CD14-positive monocyte (primary cell): ENCODE results near the gene EPB41L4A. TPM values are rescaled to one million over a fixed set of nuclear protein-coding genes. Genes with fewer than 3 reads are reported as not detected.

Experiments
- DNase-seq, 3 donors: peaks; one replicate each; pipeline ENCODE4 v3.0.0-alpha.2; 2011 to 2022
- H2AFZ ChIP-seq: 2 replicates; pipeline ENCODE4 v1.6.0; 2012; ENCODE audit warnings: mild to moderate bottlenecking, low read depth, low read length, inconsistent platforms; ENCODE audit not compliant: insufficient read depth, poor library complexity, severe bottlenecking
- H3K27ac ChIP-seq, 2 donors: 1 replicate in 1 of 2; 2 replicates in 1 of 2; pipeline ENCODE4 v1.5.1; 2012 to 2013; ENCODE audit warnings: low read length in 2 of 2, control low read depth in 1 of 2, inconsistent platforms in 1 of 2, low read depth in 1 of 2, mild to moderate bottlenecking in 1 of 2
- H3K27me3 ChIP-seq, 2 donors: one replicate each; pipeline versions ENCODE4 v1.6.0 to v1.6.1; 2011 to 2013; ENCODE audit warnings: low read length in 2 of 2; ENCODE audit not compliant: control insufficient read depth in 2 of 2, insufficient read depth in 2 of 2
- H3K36me3 ChIP-seq, 2 donors: replicated peaks in 1 of 2; 1 replicate in 1 of 2; 2 replicates in 1 of 2; pipeline versions ENCODE4 v1.5.1 to v1.6.1; 2012 to 2013; ENCODE audit warnings: low read length in 2 of 2, control low read depth in 1 of 2, inconsistent platforms in 1 of 2, mild to moderate bottlenecking in 1 of 2; ENCODE audit not compliant: insufficient read depth in 2 of 2, control insufficient read depth in 1 of 2
- H3K4me1 ChIP-seq, 2 donors: 1 replicate in 1 of 2; 2 replicates in 1 of 2; pipeline versions ENCODE4 v1.5.1 to v1.6.1; 2012 to 2013; ENCODE audit warnings: low read length in 2 of 2, control low read depth in 1 of 2, inconsistent platforms in 1 of 2, mild to moderate bottlenecking in 1 of 2, moderate library complexity in 1 of 2; ENCODE audit not compliant: insufficient read depth in 2 of 2, control insufficient read depth in 1 of 2
- H3K4me2 ChIP-seq: replicated peaks from 2 replicates; pipeline ENCODE3; 2012; ENCODE audit warnings: low read length, moderate library complexity, mild to moderate bottlenecking; ENCODE audit not compliant: poor library complexity, severe bottlenecking; ENCODE audit errors: extremely low read depth
- H3K4me3 ChIP-seq, 3 experiments: fragments of 200-600 bp in 1 of 3; sonication (generic) in 1 of 3; replicated peaks in 1 of 3; 1 replicate in 2 of 3; 2 replicates in 1 of 3; pipeline ENCODE4 v1.5.1; 2011 to 2013; ENCODE audit warnings: low read length in 3 of 3, mild to moderate bottlenecking in 3 of 3, control low read depth in 2 of 3, low read depth in 2 of 3, inconsistent platforms in 1 of 3, moderate library complexity in 1 of 3
- H3K79me2 ChIP-seq: 2 replicates; pipeline ENCODE4 v1.6.0; 2012; ENCODE audit warnings: mild to moderate bottlenecking, control low read depth, inconsistent platforms, low read length, moderate library complexity; ENCODE audit not compliant: insufficient read depth
- H3K9ac ChIP-seq: 2 replicates; pipeline ENCODE4 v1.6.0; 2017; ENCODE audit warnings: low read length, mild to moderate bottlenecking; ENCODE audit not compliant: insufficient read depth, poor library complexity, severe bottlenecking
- H3K9me3 ChIP-seq, 2 donors: replicated peaks in 1 of 2; 1 replicate in 1 of 2; 2 replicates in 1 of 2; pipeline versions ENCODE4 v1.5.1 to v1.6.1; 2012 to 2013; ENCODE audit warnings: low read length in 2 of 2, control low read depth in 1 of 2; ENCODE audit not compliant: control insufficient read depth in 1 of 2, insufficient read depth in 1 of 2
- H4K20me1 ChIP-seq: 2 replicates; pipeline ENCODE4 v1.6.0; 2012; ENCODE audit warnings: mild to moderate bottlenecking, low read length, control low read depth, moderate library complexity; ENCODE audit not compliant: insufficient read depth
- H3K27ac Mint-ChIP-seq, 7 donors: one replicate each; pipeline ENCODE4 v1.8.0; 2020; ENCODE audit warnings: mild to moderate bottlenecking in 7 of 7, mixed read lengths in 7 of 7, moderate library complexity in 6 of 7, inconsistent platforms in 2 of 7
- H3K27me3 Mint-ChIP-seq, 3 donors: one replicate each; pipeline ENCODE4 v1.8.0; 2021 to 2022; ENCODE audit warnings: low read depth in 3 of 3, mild to moderate bottlenecking in 3 of 3, mixed read lengths in 3 of 3, moderate library complexity in 3 of 3, inconsistent platforms in 1 of 3
- H3K36me3 Mint-ChIP-seq, 2 donors: one replicate each; pipeline ENCODE4 v1.8.0; 2020; ENCODE audit warnings: mixed read lengths in 2 of 2, inconsistent platforms in 1 of 2, mild to moderate bottlenecking in 1 of 2
- H3K4me1 Mint-ChIP-seq: one replicate; pipeline ENCODE4 v1.8.0; 2020; ENCODE audit warnings: mild to moderate bottlenecking, mixed read lengths
- H3K4me3 Mint-ChIP-seq, 2 donors: one replicate each; pipeline ENCODE4 v1.8.0; 2020; ENCODE audit warnings: mild to moderate bottlenecking in 2 of 2, mixed read lengths in 2 of 2, moderate library complexity in 1 of 2
- H3K9me3 Mint-ChIP-seq, 7 donors: one replicate each; pipeline ENCODE4 v1.8.0; 2020 to 2022; ENCODE audit warnings: mixed read lengths in 7 of 7, mild to moderate bottlenecking in 6 of 7, moderate library complexity in 6 of 7, inconsistent platforms in 2 of 7
- WGBS: methylation state at CpG from one replicate; pipeline ENCODE4 v1.1.5; 2013; ENCODE audit warnings: missing lambda C conversion rate; ENCODE audit not compliant: insufficient coverage; 5-methylcytosine and 5-hydroxymethylcytosine counted together
- intact Hi-C, 2 donors: fragments of 100-400 bp; cut with micrococcal nuclease; formaldehyde crosslinking; loops; one replicate each; pipeline versions ENCODE4 v1.15.0 to v1.15.1; 2023
- polyA plus RNA-seq, 3 donors: library from polyadenylated mRNA; depleted of rRNA in 1 of 3; unstranded in 2 of 3; stranded (reverse) in 1 of 3; fragments of 300-500 nt in 2 of 3; fragments of >200 nt in 1 of 3; fragmentation: Illumina TruSeq in 2 of 3; gene quantifications; 1 replicate in 2 of 3; 2 replicates in 1 of 3; pipeline ENCODE4 v1.2.3, GENCODE V29; 2012 to 2021
- TF ChIP-seq, protein P1 (sequence below): fragments of 200-600 bp; IDR thresholded peaks from one replicate; pipeline ENCODE4 v1.8.0; 2022; ENCODE audit warnings: antibody characterized with exemption, mild to moderate bottlenecking

Gene EPB41L4A
- polyA plus RNA-seq, 3 donors: 0.01 to 0.05 TPM; not detected in 1

DNA sequence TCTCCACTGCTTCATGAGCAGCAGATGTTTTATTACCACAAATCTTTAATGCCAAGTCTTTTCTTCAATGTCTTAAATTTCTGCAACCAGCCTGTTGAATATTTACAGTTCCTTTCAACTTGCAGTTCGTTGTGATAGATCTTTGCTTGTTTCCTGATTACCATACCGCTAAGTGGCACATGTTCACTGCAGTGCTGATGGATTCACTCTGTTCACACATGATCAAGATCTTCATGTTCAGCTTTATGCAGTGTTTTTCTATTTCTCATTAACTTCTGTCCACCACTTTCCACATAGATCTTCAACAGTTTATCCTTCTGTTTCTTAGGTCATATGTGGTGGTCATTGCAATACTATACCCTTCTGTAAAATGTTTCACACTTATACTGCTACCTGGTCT, 280.6 kb downstream of the EPB41L4A start:
- H3K36me3 Mint-ChIP-seq: no peaks in the 10 kb centered on the region
- peaks cover 0 to 1% (median 0%) of the 10 kb centered on the region in 7 donors for H3K9me3 Mint-ChIP-seq
- WGBS: 67% methylated on average over 1 of the region's 2 CpGs
- H3K9ac ChIP-seq: no peak overlapping the region
- no peaks in the 10 kb centered on the region for H3K27me3 ChIP-seq
- H3K4me3 ChIP-seq: no peak overlapping the region
- H3K36me3 ChIP-seq: no peaks in the 10 kb centered on the region
- H3K4me1 ChIP-seq: peaks cover 3 to 4% of the 10 kb centered on the region in 2 donors
- H3K27ac ChIP-seq: no peak overlapping the region
- H4K20me1 ChIP-seq: no peaks in the 10 kb centered on the region
- no peak overlapping the region for H2AFZ ChIP-seq
- H3K27me3 Mint-ChIP-seq: peaks cover 0 to 4% (median 0%) of the 10 kb centered on the region in 3 donors
- no peak for DNase-seq
- no peaks in the 10 kb centered on the region for H3K9me3 ChIP-seq
- H3K4me3 Mint-ChIP-seq: no peak overlapping the region
- peaks cover 10% of the 10 kb centered on the region for H3K4me1 Mint-ChIP-seq
- intact Hi-C loops: no loop called here
- no peak overlapping the region for H3K4me2 ChIP-seq
- no peak overlapping the region for H3K27ac Mint-ChIP-seq
- TF ChIP-seq, protein P1, sequence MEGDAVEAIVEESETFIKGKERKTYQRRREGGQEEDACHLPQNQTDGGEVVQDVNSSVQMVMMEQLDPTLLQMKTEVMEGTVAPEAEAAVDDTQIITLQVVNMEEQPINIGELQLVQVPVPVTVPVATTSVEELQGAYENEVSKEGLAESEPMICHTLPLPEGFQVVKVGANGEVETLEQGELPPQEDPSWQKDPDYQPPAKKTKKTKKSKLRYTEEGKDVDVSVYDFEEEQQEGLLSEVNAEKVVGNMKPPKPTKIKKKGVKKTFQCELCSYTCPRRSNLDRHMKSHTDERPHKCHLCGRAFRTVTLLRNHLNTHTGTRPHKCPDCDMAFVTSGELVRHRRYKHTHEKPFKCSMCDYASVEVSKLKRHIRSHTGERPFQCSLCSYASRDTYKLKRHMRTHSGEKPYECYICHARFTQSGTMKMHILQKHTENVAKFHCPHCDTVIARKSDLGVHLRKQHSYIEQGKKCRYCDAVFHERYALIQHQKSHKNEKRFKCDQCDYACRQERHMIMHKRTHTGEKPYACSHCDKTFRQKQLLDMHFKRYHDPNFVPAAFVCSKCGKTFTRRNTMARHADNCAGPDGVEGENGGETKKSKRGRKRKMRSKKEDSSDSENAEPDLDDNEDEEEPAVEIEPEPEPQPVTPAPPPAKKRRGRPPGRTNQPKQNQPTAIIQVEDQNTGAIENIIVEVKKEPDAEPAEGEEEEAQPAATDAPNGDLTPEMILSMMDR: no peak
- H3K79me2 ChIP-seq: no peaks in the 10 kb centered on the region

DNA sequence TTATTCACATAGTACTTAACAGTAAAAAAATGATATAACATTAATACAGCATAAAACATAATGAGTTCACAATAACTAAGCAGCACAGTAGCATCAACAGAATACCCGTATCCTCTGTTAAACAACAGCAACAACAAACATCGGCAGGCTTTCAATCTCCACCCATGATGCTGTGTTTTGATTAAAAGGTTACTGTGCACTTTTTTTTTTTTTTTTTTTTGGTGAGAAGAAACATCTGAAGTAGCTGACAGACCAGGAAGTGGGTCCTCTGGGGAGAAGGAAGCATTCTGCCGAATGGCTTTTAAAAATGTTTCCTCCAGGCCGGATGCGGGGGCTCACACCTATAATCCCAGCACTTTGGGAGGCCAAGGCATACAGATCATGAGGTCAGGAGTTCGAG, 282.3 kb downstream of the EPB41L4A start:
- H3K4me2 ChIP-seq: no peak overlapping the region
- H3K27me3 ChIP-seq: no peaks in the 10 kb centered on the region
- no peaks in the 10 kb centered on the region for H3K36me3 ChIP-seq
- no peak overlapping the region for H3K9ac ChIP-seq
- no peaks in the 10 kb centered on the region for H3K9me3 ChIP-seq
- Mint-ChIP-seq H3K4me3 (no peak overlapping the region), H3K9me3 (peaks cover 0 to 5% (median 3%) of the 10 kb centered on the region in 7 donors), H3K4me1 (peaks cover 2% of the 10 kb centered on the region), H3K27me3 (peaks cover 0 to 4% (median 0%) of the 10 kb centered on the region in 3 donors), H3K27ac (no peak overlapping the region), H3K36me3 (no peaks in the 10 kb centered on the region)
- 80% methylated on average over 1 of the region's 6 CpGs for WGBS
- no peaks in the 10 kb centered on the region for H4K20me1 ChIP-seq
- no peak overlapping the region for H3K27ac ChIP-seq
- no peak overlapping the region for H3K4me3 ChIP-seq
- no peak overlapping the region for H2AFZ ChIP-seq
- no peaks in the 10 kb centered on the region for H3K4me1 ChIP-seq
- no peak for DNase-seq
- H3K79me2 ChIP-seq: no peaks in the 10 kb centered on the region
- intact Hi-C loops: no loop called here
- TF ChIP-seq, protein P1: no peak
